Measurements from ENCODE around the gene STARD9. TPM values are rescaled to one million over a fixed set of nuclear protein-coding genes. Genes with fewer than 3 reads are reported as not detected.

The STARD9 gene
- total RNA-seq, 1 experiment from 2014 or later, result 5.0 TPM

DNA sequence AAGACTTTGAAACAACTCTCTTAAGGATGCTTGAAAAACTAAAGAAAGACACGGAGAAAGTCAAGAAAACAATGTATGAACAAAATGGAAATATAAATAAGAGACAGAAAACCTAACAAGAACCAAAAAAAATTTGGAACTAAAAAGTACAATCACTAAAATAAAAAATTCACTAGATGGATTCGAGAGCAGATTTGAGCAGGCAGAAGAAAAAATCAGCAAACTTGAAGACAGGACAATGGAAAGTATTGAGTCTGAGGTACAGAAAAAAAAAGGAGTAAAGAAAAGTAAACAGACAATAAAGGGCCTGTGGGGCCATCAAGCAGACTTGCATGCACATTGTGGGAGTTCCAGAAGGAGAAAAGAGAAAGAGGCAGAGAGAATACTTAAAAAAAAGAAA lies 174.9 kb downstream of the STARD9 start:
- TF ChIP-seq ELF1 (IDR thresholded peaks at IDR 0.05; ENCODE audit: borderline replicate concordance, low read depth) (no peak), CEBPB (IDR thresholded peaks at IDR 0.05; ENCODE audit: low read depth) (no peak), SRF (IDR thresholded peaks at IDR 0.05; ENCODE audit: low read depth) (no peak), YY1 (IDR thresholded peaks at IDR 0.05; ENCODE audit: extremely low read depth, insufficient replicate concordance, low read depth, low read length) (no peak), EZH2phosphoT487 (IDR thresholded peaks at IDR 0.05; ENCODE audit: borderline replicate concordance) (no peak), ZBTB33 (IDR thresholded peaks at IDR 0.05; ENCODE audit: extremely low read depth, insufficient replicate concordance, low read length) (no peak), JUND (IDR thresholded peaks at IDR 0.05) (no peak), MAX (IDR thresholded peaks at IDR 0.05) (no peak), ZFX (IDR thresholded peaks at IDR 0.05) (no peak), POLR2AphosphoS5 (IDR thresholded peaks at IDR 0.05; ENCODE audit: low read depth, low read length) (no peak), EZH2 (IDR thresholded peaks at IDR 0.05) (no peak), FOSL1 (IDR thresholded peaks at IDR 0.05; ENCODE audit: low read depth) (no peak), POLR2A (IDR thresholded peaks at IDR 0.05; ENCODE audit: borderline replicate concordance, extremely low read depth, insufficient read depth, insufficient read length) (no peak), TCF7L2 (IDR thresholded peaks at IDR 0.05; ENCODE audit: borderline replicate concordance, extremely low read depth, insufficient read depth, insufficient read length) (no peak), SIN3A (IDR thresholded peaks at IDR 0.05; ENCODE audit: low read depth) (no peak), SP1 (IDR thresholded peaks at IDR 0.05; ENCODE audit: low read depth) (no peak), EGR1 (IDR thresholded peaks at IDR 0.05; ENCODE audit: low read depth) (no peak), CBX3 (IDR thresholded peaks at IDR 0.05; ENCODE audit: low read depth) (no peak)
- TF ChIP-seq, protein P1, sequence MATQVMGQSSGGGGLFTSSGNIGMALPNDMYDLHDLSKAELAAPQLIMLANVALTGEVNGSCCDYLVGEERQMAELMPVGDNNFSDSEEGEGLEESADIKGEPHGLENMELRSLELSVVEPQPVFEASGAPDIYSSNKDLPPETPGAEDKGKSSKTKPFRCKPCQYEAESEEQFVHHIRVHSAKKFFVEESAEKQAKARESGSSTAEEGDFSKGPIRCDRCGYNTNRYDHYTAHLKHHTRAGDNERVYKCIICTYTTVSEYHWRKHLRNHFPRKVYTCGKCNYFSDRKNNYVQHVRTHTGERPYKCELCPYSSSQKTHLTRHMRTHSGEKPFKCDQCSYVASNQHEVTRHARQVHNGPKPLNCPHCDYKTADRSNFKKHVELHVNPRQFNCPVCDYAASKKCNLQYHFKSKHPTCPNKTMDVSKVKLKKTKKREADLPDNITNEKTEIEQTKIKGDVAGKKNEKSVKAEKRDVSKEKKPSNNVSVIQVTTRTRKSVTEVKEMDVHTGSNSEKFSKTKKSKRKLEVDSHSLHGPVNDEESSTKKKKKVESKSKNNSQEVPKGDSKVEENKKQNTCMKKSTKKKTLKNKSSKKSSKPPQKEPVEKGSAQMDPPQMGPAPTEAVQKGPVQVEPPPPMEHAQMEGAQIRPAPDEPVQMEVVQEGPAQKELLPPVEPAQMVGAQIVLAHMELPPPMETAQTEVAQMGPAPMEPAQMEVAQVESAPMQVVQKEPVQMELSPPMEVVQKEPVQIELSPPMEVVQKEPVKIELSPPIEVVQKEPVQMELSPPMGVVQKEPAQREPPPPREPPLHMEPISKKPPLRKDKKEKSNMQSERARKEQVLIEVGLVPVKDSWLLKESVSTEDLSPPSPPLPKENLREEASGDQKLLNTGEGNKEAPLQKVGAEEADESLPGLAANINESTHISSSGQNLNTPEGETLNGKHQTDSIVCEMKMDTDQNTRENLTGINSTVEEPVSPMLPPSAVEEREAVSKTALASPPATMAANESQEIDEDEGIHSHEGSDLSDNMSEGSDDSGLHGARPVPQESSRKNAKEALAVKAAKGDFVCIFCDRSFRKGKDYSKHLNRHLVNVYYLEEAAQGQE (IDR thresholded peaks at IDR 0.05; ENCODE audit: low read depth), result no peak
- no peaks in the 10 kb centered on the region for H3K27me3 ChIP-seq (ENCODE audit: insufficient read depth, low read length)
- ChIA-PET POLR2A (no interaction called here), CTCF (no interaction called here), RAD21 (ENCODE audit: low non-redundant PET in 1 of 2, low total read pairs in 2 of 2, uncharacterized antibody in 2 of 2, unreplicated experiment in 2 of 2) (no interaction called here)
- ATAC-seq (no peak), DNase-seq (ENCODE audit: low read depth, low spot score) (no peak)
- no peak overlapping the region for H3K9ac ChIP-seq (ENCODE audit: low read length)
- H3K9me2 ChIP-seq (ENCODE audit: insufficient read depth), result 0 out of 2 replicates have a peak, but pooled peaks cover 2% of the 10 kb centered on the region
- H3K36me3 ChIP-seq (ENCODE audit: control insufficient read depth in 1 of 2, insufficient read depth in 2 of 2, low read length in 2 of 2), result no peaks in the 10 kb centered on the region
- H2AFZ ChIP-seq (ENCODE audit: low read depth, low read length, poor library complexity, severe bottlenecking), result no peak overlapping the region
- BruUV-seq (replicated peaks), result no TSS peak
- H3K4me2 ChIP-seq (ENCODE audit: low read length), result no peak overlapping the region
- H3K27ac ChIP-seq (ENCODE audit: low read depth, low read length), result no peak overlapping the region
- H4K20me1 ChIP-seq (ENCODE audit: insufficient read depth), result no peaks in the 10 kb centered on the region
- intact Hi-C loops (cut with micrococcal nuclease), result no loop called here
- H3K4me1 ChIP-seq (ENCODE audit: control insufficient read depth in 1 of 2, insufficient read depth in 2 of 2, low read length in 2 of 2), result no peaks in the 10 kb centered on the region
- H3K9me3 ChIP-seq (ENCODE audit: control insufficient read depth in 1 of 2, insufficient read depth in 1 of 2, low read depth in 1 of 2, low read length in 2 of 2), result no peaks in the 10 kb centered on the region
- H3K79me2 ChIP-seq (ENCODE audit: insufficient read depth, low read length), result no peaks in the 10 kb centered on the region
- no peak overlapping the region for H3K4me3 ChIP-seq (replicated peaks in 1 of 2; ENCODE audit: low read depth in 1 of 2, low read length in 2 of 2)
